GM21786 (cell line): ENCODE data around the gene TMEM254.
"Not testable (repeated sequence)": the region's sequence is repeated elsewhere in the genome, so short reads cannot be mapped to it uniquely, and the experiment has no call there.

ENCODE experiments used
- ATAC-seq: cut with Tn5 transposase; IDR thresholded peaks from one replicate; pipeline ENCODE4 v1.9.1; 2021; ENCODE audit not compliant: unreplicated experiment

Gene TMEM254

GRCh38 chr10:80075781-80076180, 2.7 kb upstream of the TMEM254 start:
- no peak for ATAC-seq

DNA sequence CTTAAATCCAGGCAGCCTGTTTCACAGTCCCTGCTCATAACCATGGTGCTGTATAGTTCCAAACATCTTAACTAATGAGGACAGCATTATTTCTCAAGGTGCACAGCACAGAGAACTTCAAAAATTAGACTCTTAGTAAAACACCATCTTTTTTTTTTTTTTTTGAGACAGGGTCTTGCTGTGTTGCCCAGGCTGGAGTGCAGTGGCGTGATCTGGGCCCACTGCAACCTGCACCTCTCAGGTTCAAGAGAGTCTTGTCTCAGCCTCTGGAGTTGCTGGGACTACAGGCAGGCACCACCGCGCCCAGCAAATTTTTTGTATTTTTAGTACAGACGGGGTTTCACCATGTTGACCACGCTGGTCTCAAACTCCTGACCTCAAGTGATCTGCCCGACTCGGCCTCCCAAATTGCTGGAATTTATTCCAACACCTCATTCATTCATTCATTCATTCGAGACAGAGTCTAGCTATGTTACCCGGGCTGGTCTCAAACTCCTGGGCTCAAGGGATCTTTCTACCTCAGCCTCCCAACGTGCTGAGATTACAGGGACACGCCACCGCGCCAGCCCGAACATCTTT, 507 bp upstream of the TMEM254 start:
- no peak for ATAC-seq

- ATAC-seq: no peak
Measured at GRCh38 chr10:80079312-80079719, 851 bp downstream of the TMEM254 start.

DNA sequence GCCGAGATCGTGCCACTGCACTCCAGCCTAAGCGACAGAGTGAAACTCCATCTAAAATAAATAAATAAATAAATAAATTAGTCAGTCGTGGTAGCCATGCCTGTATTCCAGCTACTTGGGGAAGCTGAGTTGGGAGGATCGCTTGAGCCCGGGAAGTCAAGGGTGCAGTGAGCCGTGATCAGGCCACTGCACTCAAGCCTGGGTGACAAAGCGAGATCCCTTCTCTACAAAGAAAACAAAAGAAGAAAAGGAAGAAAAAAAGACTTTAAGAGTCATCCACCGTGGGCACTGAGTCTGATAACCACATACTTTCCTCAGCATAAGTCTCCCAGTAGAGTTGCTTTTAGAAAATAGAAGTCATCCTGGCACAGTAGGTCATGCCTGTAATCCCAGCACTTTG, 2.6 kb downstream of the TMEM254 start:
- no peak for ATAC-seq

DNA sequence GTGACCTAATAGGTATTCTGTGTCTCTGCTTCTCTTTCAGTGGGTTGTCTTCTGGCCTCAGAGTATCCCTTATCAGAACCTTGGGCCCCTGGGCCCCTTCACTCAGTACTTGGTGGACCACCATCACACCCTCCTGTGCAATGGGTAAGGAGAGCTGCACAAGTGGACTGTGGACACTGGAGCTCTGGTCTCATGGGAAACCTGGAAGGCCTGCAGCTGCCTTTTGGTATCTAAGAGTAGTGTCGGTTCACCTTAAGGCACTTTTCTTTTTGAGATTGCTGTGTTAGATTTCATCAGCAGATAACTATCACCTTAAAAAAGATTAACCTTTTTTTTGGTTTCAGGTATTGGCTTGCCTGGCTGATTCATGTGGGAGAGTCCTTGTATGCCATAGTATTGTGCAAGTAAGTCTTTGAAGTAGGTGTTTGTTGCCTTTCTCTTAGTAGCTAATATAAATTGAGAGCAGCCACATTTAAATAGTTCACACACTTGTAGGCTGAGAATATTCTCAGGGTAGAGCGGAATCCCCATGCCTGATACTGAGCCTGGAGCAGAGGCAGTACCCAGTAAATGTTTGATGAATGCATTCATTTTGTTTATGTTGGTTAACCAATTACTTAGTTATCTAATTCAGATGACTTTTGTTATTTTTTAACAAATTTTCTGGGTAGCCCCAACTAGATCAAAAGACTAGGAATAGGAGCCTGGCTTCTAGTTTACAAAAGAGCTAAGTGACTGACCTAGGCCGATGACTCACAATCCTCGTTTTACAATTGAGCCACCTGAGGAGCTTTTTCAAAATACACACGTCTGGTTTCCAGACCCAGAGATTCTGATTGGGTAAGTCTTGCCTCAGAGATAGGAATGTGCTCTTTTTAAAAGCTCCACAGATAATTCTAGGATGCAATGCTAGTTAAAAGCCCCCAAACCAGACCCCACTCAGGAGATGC, 3.6 kb downstream of the TMEM254 start:
- ATAC-seq: no peak

DNA sequence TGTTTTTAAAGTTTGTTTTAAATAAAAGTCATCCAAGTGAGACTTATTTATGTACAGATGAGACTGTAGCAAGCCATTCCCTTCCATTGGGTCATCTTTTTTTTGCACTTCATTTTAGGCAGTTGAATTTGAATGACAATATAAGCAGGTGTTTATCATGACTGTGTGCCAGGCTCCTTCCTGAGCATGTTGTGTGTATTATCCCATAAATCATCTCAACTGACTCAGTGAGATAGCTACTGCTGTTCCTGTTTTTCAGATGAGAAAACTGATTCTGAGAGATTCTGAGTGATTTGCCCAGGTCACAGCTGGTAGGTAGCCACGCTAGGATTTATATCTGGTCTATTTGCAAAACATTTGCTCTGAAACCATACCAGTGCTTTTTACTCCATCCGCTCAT, 11.7 kb downstream of the TMEM254 start:
- ATAC-seq: no peak

DNA sequence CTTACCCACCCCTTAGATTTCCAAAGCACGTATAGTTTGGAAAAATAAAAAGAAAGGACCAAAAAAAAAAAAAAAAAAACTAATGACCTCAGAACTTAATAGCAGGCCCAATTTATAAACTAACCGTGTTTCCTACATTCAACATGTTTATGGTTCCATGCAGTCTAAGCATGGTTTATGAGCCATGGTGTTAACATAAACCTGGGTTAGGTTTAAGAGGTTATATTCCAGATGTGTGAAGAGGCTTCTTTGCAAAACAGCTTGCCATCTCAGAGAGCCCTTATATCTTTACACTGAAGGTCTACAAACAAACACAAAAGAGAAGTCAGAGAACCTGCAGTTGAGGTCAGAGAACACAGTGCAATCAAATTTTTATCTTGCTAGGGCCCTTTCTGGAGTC, 15.8 kb downstream of the TMEM254 start:
- ATAC-seq: no peak

DNA sequence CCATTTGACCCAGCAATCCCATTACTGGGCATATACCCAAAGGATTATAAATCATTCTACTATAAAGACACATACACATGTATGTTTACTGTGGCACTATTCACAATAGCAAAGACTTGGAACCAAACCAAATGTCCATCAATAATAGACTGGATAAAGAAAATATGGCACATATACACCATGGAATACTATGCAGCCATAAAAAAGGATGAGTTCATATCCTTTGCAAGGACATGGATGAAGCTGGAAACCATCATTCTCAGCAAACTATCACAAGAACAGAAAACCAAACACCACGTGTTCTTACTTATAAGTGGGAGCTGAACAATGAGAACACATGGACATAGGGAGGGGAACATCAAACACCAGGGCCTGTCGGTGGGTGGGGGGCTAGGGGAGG, 19.8 kb downstream of the TMEM254 start:
- ATAC-seq: not testable (repeated sequence)

DNA sequence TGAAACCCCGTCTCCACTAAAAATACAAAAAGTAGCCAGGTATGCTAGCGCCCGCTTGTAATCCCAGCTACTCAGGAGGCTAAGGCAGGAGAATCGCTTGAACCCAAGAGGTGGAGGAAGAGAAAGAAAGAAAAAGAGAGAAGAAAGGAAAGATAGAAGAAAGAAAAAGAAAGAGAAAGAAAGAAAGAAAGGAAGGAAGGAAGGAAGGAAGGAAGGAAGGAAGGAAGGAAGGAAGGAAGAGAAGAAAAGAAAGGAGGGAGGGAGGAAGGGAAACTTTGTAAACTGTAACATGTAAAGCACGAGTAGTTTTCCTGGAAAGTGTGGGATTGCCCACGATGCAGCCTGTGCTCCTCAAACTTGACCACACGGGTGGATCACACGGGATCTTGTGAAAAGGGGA, 20.8 kb downstream of the TMEM254 start:
- not testable (repeated sequence) for ATAC-seq

GRCh38 chr10:80100116-80100515, 21.7 kb downstream of the TMEM254 start:
- no peak for ATAC-seq

GRCh38 chr10:80100861-80101695, 22.6 kb downstream of the TMEM254 start:
- ATAC-seq: no peak

DNA sequence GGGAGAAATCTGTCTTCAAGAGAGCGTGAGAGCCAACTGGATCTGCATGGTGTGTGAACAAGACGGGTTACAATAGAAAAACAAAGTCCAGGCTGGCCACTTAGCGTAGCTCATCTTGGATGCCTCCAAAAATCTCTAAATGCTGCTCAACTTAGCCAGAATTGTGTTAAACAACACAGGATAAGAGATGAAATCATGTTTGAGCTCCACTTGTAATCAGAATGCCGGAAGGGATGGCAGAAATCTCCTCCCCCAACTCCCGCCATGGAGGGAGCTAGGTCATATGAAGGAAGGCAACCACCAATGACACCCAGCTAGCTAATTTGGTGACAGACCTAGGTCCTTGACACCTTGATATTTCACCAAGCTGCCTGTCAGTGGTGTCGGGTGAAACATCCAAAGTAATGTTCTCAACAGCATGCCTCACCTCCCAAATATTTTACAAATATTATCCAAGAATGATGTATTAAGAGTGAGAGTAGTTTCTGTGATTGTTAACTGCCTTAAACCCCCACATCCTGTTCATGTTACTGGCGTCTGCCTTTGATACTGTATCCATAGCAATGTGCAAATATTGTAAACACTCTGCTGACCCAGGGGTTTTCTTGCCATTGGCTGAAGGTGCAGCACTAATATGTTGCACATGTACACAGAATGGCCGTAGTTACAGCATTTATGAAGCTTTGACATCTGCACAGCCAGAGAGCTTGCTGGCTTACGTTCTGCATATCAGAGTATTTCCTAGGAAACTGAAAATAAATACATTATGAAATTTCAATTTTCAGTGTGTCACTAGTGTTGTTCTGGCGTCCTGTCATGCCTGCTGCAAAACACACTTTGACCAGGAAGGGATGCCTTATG, 25.8 kb downstream of the TMEM254 start:
- no peak for ATAC-seq

DNA sequence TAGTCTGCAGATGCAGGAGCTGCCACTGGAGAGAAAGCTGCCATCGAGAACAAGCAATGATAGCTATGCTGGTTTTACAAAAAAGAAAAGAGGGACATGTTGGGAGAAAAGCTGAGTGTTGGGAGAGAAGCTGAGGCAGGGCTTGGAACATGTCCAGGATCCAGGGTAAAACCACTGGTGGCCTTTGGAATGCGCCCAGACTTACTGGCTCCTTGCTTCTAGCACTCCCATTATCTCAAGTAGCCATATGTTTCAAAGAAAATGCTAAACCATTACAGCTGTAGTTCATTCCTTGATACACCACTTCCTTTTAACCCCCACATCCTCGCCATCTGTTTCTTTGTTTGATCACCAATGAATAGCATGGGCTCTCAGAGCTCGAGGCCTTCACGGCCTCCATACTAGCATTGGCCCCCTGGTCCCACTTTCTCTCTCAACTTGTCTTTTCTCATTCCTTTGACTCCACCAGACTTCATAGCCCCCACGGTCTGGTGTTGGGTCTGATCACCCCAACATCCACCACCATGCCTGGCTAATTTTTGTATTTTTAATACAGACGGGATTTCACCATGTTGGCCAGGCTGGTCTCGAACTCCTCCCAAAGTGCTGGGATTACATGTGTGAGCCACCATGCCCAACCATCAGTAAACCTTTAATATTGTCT, 30.2 kb downstream of the TMEM254 start:
- ATAC-seq: no peak

- no peak for ATAC-seq
Measured at GRCh38 chr10:80110986-80111385, 32.5 kb downstream of the TMEM254 start.

DNA sequence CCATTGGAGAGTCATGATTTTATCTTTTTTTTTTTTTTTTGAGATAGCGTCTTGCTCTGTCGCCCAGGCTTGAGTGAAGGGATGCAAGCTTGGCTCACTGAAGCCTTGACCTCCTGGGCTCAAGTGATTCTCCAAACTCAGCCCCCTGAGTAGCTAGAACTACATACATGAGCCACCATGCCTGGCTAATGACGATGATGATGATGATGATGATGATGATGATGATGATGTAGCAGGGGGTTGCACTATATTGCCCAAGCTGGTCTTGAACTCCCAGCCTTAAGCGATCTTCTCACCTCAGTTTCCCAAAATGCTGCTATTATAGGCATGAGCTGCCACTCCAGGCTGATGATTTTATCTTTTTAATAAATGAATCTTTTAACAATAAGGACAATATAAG, 40.2 kb downstream of the TMEM254 start:
- no peak for ATAC-seq

GRCh38 chr10:80122110-80122710, 43.7 kb downstream of the TMEM254 start:
- no peak for ATAC-seq

GRCh38 chr10:80122746-80123145, 44.3 kb downstream of the TMEM254 start:
- ATAC-seq: no peak

GRCh38 chr10:80126876-80127275, 48.4 kb downstream of the TMEM254 start:
- ATAC-seq: no peak

- ATAC-seq: no peak
Measured at GRCh38 chr10:80131499-80131901, 53.0 kb downstream of the TMEM254 start.
